LNCaP clone FGC (cell line): ENCODE measurements around the gene TESPA1.

Experiments used
- DNase-seq: peaks from one replicate; pipeline ENCODE4 v3.0.0-alpha.2; 2011; ENCODE audit warnings: low read depth
- H3K4me3 ChIP-seq: 2 replicates; pipeline ENCODE4 v1.5.1; 2011; ENCODE audit warnings: mild to moderate bottlenecking, low read depth, low read length, control low read depth
- CTCF ChIP-seq: IDR thresholded peaks from 2 replicates; pipeline ENCODE4 v1.5.1; 2012; ENCODE audit warnings: mild to moderate bottlenecking; ENCODE audit not compliant: control insufficient read depth, insufficient read depth; ENCODE audit errors: extremely low read depth

The TESPA1 gene

GRCh38 chr12:54984658-54985376, at the start of gene TESPA1:
TSS of gene TESPA1 (minus strand) at chr12:54984762. CDS start at chr12:54974562, 10,200 bp downstream.
- no peak within 1 kb of the TSS for H3K4me3 ChIP-seq
- TF ChIP-seq CTCF, result no peak
- DNase-seq, result no peak

DNA sequence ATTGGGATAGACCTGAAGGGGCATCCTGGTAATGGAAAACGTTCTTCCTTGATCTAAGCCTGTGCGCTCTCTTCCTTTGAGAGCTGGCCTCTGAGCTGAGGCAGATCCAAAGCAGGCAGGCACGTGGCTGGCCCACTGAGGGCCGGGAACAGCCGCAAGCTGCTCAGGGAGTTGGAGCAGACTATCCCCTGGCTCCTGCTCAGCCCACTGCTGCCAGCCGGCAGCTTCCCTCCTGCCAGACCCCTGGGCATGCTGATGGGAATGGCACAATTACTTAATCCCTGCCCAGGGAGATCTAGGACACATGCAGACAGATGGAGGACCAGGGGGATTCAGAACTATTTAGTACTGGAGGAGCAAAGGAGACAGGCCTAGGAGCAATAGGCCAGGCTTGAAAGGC, 49.7 kb upstream of the TESPA1 start:
- no peak overlapping the region for H3K4me3 ChIP-seq
- TF ChIP-seq CTCF, result no peak
- no peak for DNase-seq

GRCh38 chr12:55025508-55025907, 40.9 kb upstream of the TESPA1 start:
- no peak for DNase-seq
- no peak overlapping the region for H3K4me3 ChIP-seq
- TF ChIP-seq CTCF, result no peak

- TF ChIP-seq CTCF, result no peak
Observed at GRCh38 chr12:55024575-55024974, 40.0 kb upstream of the TESPA1 start.

DNA sequence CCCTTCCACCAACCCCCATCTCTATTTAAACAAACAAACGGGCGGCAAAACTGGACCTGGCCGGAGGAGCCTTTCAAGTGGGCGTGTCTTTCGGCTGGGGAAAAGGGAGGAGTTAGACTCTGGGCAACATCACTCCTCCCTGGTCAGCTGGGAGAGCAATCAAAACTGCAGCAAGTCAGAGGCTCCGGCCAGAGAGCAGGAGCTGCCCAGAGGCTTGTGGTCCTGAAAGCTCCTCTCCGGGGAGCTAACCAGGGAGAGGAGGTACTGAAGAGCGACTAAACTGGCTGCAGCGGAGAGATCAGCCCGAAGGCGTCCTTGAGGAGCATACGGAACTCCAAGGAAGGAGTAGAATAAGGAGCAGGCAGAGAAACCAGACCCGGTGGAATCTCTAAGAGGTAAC, 35.2 kb upstream of the TESPA1 start, which contains the start of gene NEUROD4:
NEUROD4 (plus strand) TSS at position 191 of the 400 bp plus-strand sequence. CDS start 6,466 bp downstream, outside the sequence.
- H3K4me3 ChIP-seq, result no peak within 1 kb of the TSS
- peak; percentile 80 for DNase-seq
- TF ChIP-seq CTCF, result no peak

More at GRCh38 chr12:55024575-55024974, 40.0 kb upstream of the TESPA1 start:
- no peak for DNase-seq
- H3K4me3 ChIP-seq, result no peak overlapping the region

- DNase-seq, result no peak
Observed at GRCh38 chr12:55017416-55017925, 32.9 kb upstream of the TESPA1 start.

More at GRCh38 chr12:55017416-55017925, 32.9 kb upstream of the TESPA1 start:
- no peak overlapping the region for H3K4me3 ChIP-seq
- no peak for TF ChIP-seq CTCF
